IMR-90 (cell line): ENCODE measurements around the gene CUL9. TPM values are rescaled to one million over a fixed set of nuclear protein-coding genes. Genes with fewer than 3 reads are reported as not detected.

Experiments
- ATAC-seq: fragments of 200-7000 bp; cut with Tn5 transposase; 2 replicates; pipeline ENCODE4 v1.9.1; 2020; ENCODE audit warnings: low read depth, mild to moderate bottlenecking, moderate library complexity
- BruUV-seq: library from RNA; stranded (reverse); fragments of 400-500 nt; replicated peaks from 2 replicates; lab custom pipeline; 2021; lab: Mats Ljungman, UMichigan
- CTCF ChIA-PET: fragments of 300-600 bp; formaldehyde crosslinking; extraction: SDS; loops from one replicate; lab custom pipeline; 2021; ENCODE audit warnings: antibody characterized with exemption; lab: Yijun Ruan, JAX
- POLR2A ChIA-PET: fragments of 300-600 bp; sonication (Branson Sonifier 250); formaldehyde crosslinking; loops from one replicate; lab custom pipeline; 2022; ENCODE audit warnings: antibody characterized with exemption; ENCODE audit not compliant: unreplicated experiment; lab: Charles Lee
- DNase-seq: peaks from one replicate; pipeline ENCODE4 v3.0.0; 2013
- H2AFZ ChIP-seq: replicated peaks from 2 replicates; pipeline ENCODE3; 2013; ENCODE audit warnings: low read length, mild to moderate bottlenecking; ENCODE audit not compliant: poor library complexity
- H2AK5ac ChIP-seq: 2 replicates; pipeline ENCODE4 v1.6.1; 2013; ENCODE audit warnings: low read depth, low read length, inconsistent platforms
- H2AK9ac ChIP-seq: replicated peaks from 2 replicates; pipeline ENCODE3; 2013; ENCODE audit warnings: mild to moderate bottlenecking, low read depth, low read length, moderate library complexity; ENCODE audit not compliant: poor library complexity
- H2BK120ac ChIP-seq: 2 replicates; pipeline ENCODE4 v1.6.1; 2013; ENCODE audit warnings: low read depth, low read length, inconsistent platforms
- H2BK15ac ChIP-seq: 3 replicates; pipeline ENCODE4 v1.6.1; 2013; ENCODE audit warnings: low read depth, low read length, inconsistent platforms
- H2BK20ac ChIP-seq: 2 replicates; pipeline ENCODE4 v1.6.1; 2013; ENCODE audit warnings: low read depth, mild to moderate bottlenecking, inconsistent platforms, low read length, moderate library complexity
- H2BK5ac ChIP-seq: 2 replicates; pipeline ENCODE4 v1.6.1; 2013; ENCODE audit warnings: mild to moderate bottlenecking, low read depth, low read length, inconsistent platforms; ENCODE audit not compliant: poor library complexity, severe bottlenecking
- H3K14ac ChIP-seq: replicated peaks from 2 replicates; pipeline ENCODE4 v1.6.1; 2013; ENCODE audit warnings: low read depth, low read length, inconsistent platforms
- H3K18ac ChIP-seq: 2 replicates; pipeline ENCODE4 v1.6.1; 2013; ENCODE audit warnings: low read depth, low read length, control low read depth
- H3K23ac ChIP-seq: 2 replicates; pipeline ENCODE4 v1.6.1; 2013; ENCODE audit warnings: low read depth, low read length, inconsistent platforms
- H3K27ac ChIP-seq: 2 replicates; pipeline ENCODE4 v1.5.1; 2013; ENCODE audit warnings: mild to moderate bottlenecking, control low read depth, low read length; ENCODE audit not compliant: insufficient read depth
- H3K27me3 ChIP-seq: 2 replicates; pipeline ENCODE4 v1.6.1; 2013; ENCODE audit warnings: low read length; ENCODE audit not compliant: control insufficient read depth, insufficient read depth
- H3K36me3 ChIP-seq: 2 replicates; pipeline ENCODE4 v1.6.1; 2013; ENCODE audit warnings: low read length, mixed read lengths; ENCODE audit not compliant: control insufficient read depth, insufficient read depth
- H3K4ac ChIP-seq: 2 replicates; pipeline ENCODE4 v1.6.1; 2013; ENCODE audit warnings: low read depth, low read length, inconsistent platforms
- H3K4me1 ChIP-seq: 2 replicates; pipeline ENCODE4 v1.6.1; 2013; ENCODE audit warnings: low read length, mixed read lengths; ENCODE audit not compliant: control insufficient read depth, insufficient read depth
- H3K4me2 ChIP-seq: 2 replicates; pipeline ENCODE4 v1.6.1; 2013; ENCODE audit warnings: low read depth, mild to moderate bottlenecking, control low read depth, low read length, moderate library complexity
- H3K4me3 ChIP-seq: 2 replicates; pipeline ENCODE4 v1.5.1; 2013; ENCODE audit warnings: low read depth, mild to moderate bottlenecking, control low read depth, low read length, moderate library complexity; ENCODE audit not compliant: insufficient read depth
- H3K56ac ChIP-seq: 2 replicates; pipeline ENCODE4 v1.6.1; 2013; ENCODE audit warnings: low read length, inconsistent platforms; ENCODE audit not compliant: insufficient read depth; ENCODE audit errors: extremely low read depth
- H3K79me1 ChIP-seq, 2 experiments: 2 replicates each; pipeline ENCODE4 v1.6.1; 2013; ENCODE audit warnings: low read length in 2 of 2, inconsistent platforms in 1 of 2, low read depth in 1 of 2
- H3K9ac ChIP-seq: 2 replicates; pipeline ENCODE4 v1.6.1; 2013; ENCODE audit warnings: low read depth, low read length, control low read depth
- H3K9me1 ChIP-seq: 2 replicates; pipeline ENCODE4 v1.6.1; 2013; ENCODE audit warnings: low read length, inconsistent platforms; ENCODE audit not compliant: insufficient read depth
- H3K9me3 ChIP-seq: 2 replicates; pipeline ENCODE4 v1.6.1; 2013; ENCODE audit warnings: low read length; ENCODE audit not compliant: control insufficient read depth, insufficient read depth
- H4K20me1 ChIP-seq: 2 replicates; pipeline ENCODE4 v1.6.1; 2013; ENCODE audit warnings: low read length, inconsistent platforms; ENCODE audit not compliant: insufficient read depth
- H4K5ac ChIP-seq: 2 replicates; pipeline ENCODE4 v1.6.1; 2013; ENCODE audit warnings: mild to moderate bottlenecking, low read depth, low read length, control low read depth
- H4K8ac ChIP-seq, 2 experiments: 2 replicates each; pipeline ENCODE4 v1.6.1; 2013; ENCODE audit warnings: low read depth in 2 of 2, low read length in 2 of 2, control low read depth in 1 of 2, inconsistent platforms in 1 of 2
- H4K91ac ChIP-seq: 2 replicates; pipeline ENCODE4 v1.6.1; 2013; ENCODE audit warnings: low read depth, low read length, inconsistent platforms; ENCODE audit not compliant: insufficient read depth
- BHLHE40 ChIP-seq: fragments of 150-350 bp; IDR thresholded peaks from 2 replicates; pipeline ENCODE4 v1.6.1; 2016; ENCODE audit warnings: mild to moderate bottlenecking, low read depth, low read length
- CEBPB ChIP-seq: IDR thresholded peaks from 2 replicates; pipeline ENCODE4 v1.6.1; 2012; ENCODE audit warnings: low read depth, low read length, improper control_type of control experiment
- CHD1 ChIP-seq: IDR thresholded peaks from 2 replicates; pipeline ENCODE4 v1.6.1; 2012; ENCODE audit warnings: low read depth, low read length, improper control_type of control experiment
- CTCF ChIP-seq: conservative IDR thresholded peaks from 2 replicates; pipeline ENCODE4 v1.5.1; 2012; ENCODE audit warnings: mild to moderate bottlenecking, low read depth, low read length, improper control_type of control experiment
- ELK1 ChIP-seq: fragments of 150-350 bp; IDR thresholded peaks from 2 replicates; pipeline ENCODE4 v1.6.1; 2016; ENCODE audit warnings: low read depth, mild to moderate bottlenecking, low read length, moderate library complexity, borderline replicate concordance
- FOS ChIP-seq: fragments of 150-350 bp; IDR thresholded peaks from 2 replicates; pipeline ENCODE4 v1.6.1; 2016; ENCODE audit warnings: low read depth, low read length
- MAFK ChIP-seq: IDR thresholded peaks from 2 replicates; pipeline ENCODE4 v1.6.1; 2012; ENCODE audit warnings: low read depth, low read length, improper control_type of control experiment
- MAZ ChIP-seq: IDR thresholded peaks from 2 replicates; pipeline ENCODE4 v1.6.1; 2012; ENCODE audit warnings: low read depth, mild to moderate bottlenecking, low read length, improper control_type of control experiment, moderate library complexity, borderline replicate concordance
- MXI1 ChIP-seq: IDR thresholded peaks from 2 replicates; pipeline ENCODE4 v1.6.1; 2012; ENCODE audit warnings: low read depth, mild to moderate bottlenecking, low read length, moderate library complexity, borderline replicate concordance
- NFE2L2 ChIP-seq: fragments of 150-350 bp; IDR thresholded peaks from 2 replicates; pipeline ENCODE4 v1.6.1; 2016; ENCODE audit warnings: low read depth, mild to moderate bottlenecking, low read length
- POLR2A ChIP-seq: IDR thresholded peaks from 2 replicates; pipeline ENCODE4 v1.6.1; 2012; ENCODE audit warnings: mild to moderate bottlenecking, low read depth, low read length
- RAD21 ChIP-seq: IDR thresholded peaks from 2 replicates; pipeline ENCODE4 v1.6.1; 2012; ENCODE audit warnings: low read length, improper control_type of control experiment
- RCOR1 ChIP-seq: IDR thresholded peaks from 2 replicates; pipeline ENCODE4 v1.6.1; 2012; ENCODE audit warnings: mild to moderate bottlenecking, low read length, improper control_type of control experiment; ENCODE audit not compliant: insufficient replicate concordance
- RFX5 ChIP-seq: IDR thresholded peaks from 2 replicates; pipeline ENCODE4 v1.8.0; 2012; ENCODE audit warnings: low read depth, mild to moderate bottlenecking, low read length, moderate library complexity
- SMC3 ChIP-seq: fragments of 150-350 bp; IDR thresholded peaks from 2 replicates; pipeline ENCODE4 v1.6.1; 2016; ENCODE audit warnings: low read depth, mild to moderate bottlenecking, antibody characterized with exemption, low read length, moderate library complexity
- USF2 ChIP-seq: fragments of 150-350 bp; IDR thresholded peaks from 2 replicates; pipeline ENCODE4 v1.6.1; 2017; ENCODE audit warnings: mild to moderate bottlenecking, antibody characterized with exemption, low read length, low read depth
- WGBS, 2 experiments: methylation state at CpG; one replicate each; pipeline versions ENCODE4 v1.1.5 to v1.1.7; 2013; ENCODE audit warnings: missing lambda C conversion rate in 2 of 2; ENCODE audit not compliant: insufficient read length in 1 of 2; ENCODE audit errors: extremely low coverage in 2 of 2; 5-methylcytosine and 5-hydroxymethylcytosine counted together
- dilution Hi-C: fragments of 300-500 bp; cut with HindIII; formaldehyde crosslinking; loops from one replicate; pipeline ENCODE4 v1.14.3; 2018; ENCODE audit warnings: low sequenced_read_pairs; ENCODE audit not compliant: unreplicated experiment
- in situ Hi-C: fragments of 300-500 bp; cut with MboI; formaldehyde crosslinking; loops from 3 replicates; pipeline ENCODE4 v1.14.3; 2019; ENCODE audit warnings: low sequenced_read_pairs, inconsistent platforms, mixed read lengths
- intact Hi-C: fragments of 100-400 bp; cut with micrococcal nuclease; formaldehyde crosslinking; loops from 2 replicates; pipeline ENCODE4 v1.10.0; 2022
- polyA plus RNA-seq, 3 experiments: library from polyadenylated mRNA; depleted of rRNA; stranded (reverse); fragments of >200 nt; gene quantifications; 2 replicates each; pipeline ENCODE4 v1.2.3, GENCODE V29; 2012; ENCODE audit warnings: low replicate concordance in 1 of 3
- total RNA-seq: library from RNA; depleted of rRNA; stranded (reverse); fragments of >200 nt; gene quantifications from 2 replicates; pipeline ENCODE4 v1.2.3, GENCODE V29; 2012

Gene CUL9
- total and polyA plus RNA-seq, 2 of the 4 experiments (the other 2 are of a cell fraction) = 7.7 to 19.5 TPM

- Histone ChIP-seq H3K56ac (no peak overlapping the region), H3K14ac (no peak overlapping the region), H3K4me3 (no peak overlapping the region), H2BK20ac (no peak overlapping the region), H3K4me1 (peaks cover 10% of the 10 kb centered on the region), H3K4me2 (no peak overlapping the region), H2AFZ (peak overlapping the region; percentile 64), H3K18ac (no peak overlapping the region), H2AK5ac (no peak overlapping the region), H3K9me1 (0 out of 2 replicates have a peak, but pooled peaks cover 3% of the 10 kb centered on the region), H3K9ac (no peak overlapping the region), H3K9me3 (no peaks in the 10 kb centered on the region), H2BK120ac (no peak overlapping the region; the same call in 1 of the 2 replicates), H4K5ac (no peak overlapping the region), H3K79me1 (peaks cover 5 to 22% of the 10 kb centered on the region in 2 experiments; a peak in 2 of 4 replicates), H3K27me3 (no peaks in the 10 kb centered on the region), H4K8ac (no peak overlapping the region), H4K91ac (no peak overlapping the region), H4K20me1 (peaks cover 6% of the 10 kb centered on the region; the same call in 1 of the 2 replicates), H3K4ac (no peak overlapping the region), H3K23ac (no peak overlapping the region), H3K36me3 (peaks cover 44% of the 10 kb centered on the region), H2BK15ac (no peak overlapping the region), H2BK5ac (peak overlapping the region; percentile 15), H3K27ac (no peak overlapping the region), H2AK9ac (no peak overlapping the region)
- intact Hi-C loops (loop anchor here (5.0 kb wide), 1 partner anchor 93 kb away; the partner anchor contains the start of gene CUL7), dilution Hi-C loops (no loop called here), in situ Hi-C loops (loop anchor here (10.0 kb wide), 1 partner anchor 240 kb away; no protein-coding TSS in a partner anchor)
- CTCF ChIA-PET = no interaction called here
- DNase-seq = peak; percentile 38
- POLR2A ChIA-PET = no interaction called here
- TF ChIP-seq FOS (no peak), RFX5 (no peak), CHD1 (no peak), CEBPB (no peak), MAZ (no peak), ELK1 (no peak), RAD21 (no peak), RCOR1 (no peak), CTCF (no peak), MAFK (no peak), SMC3 (no peak), BHLHE40 (no peak), NFE2L2 (no peak), USF2 (no peak), MXI1 (no peak), POLR2A (no peak)
- no TSS peak for BruUV-seq
- no CpG with 5 or more reads among the region's 6 CpGs for WGBS, 2 experiments
- no peak for ATAC-seq
These were observed 37.1 kb upstream of the CUL9 start for GRCh38 chr6:43144879-43145278.
